Prostate gland (tissue), 2 donors: Measurements from ENCODE around the gene TMEM139. TPM values are rescaled to one million over a fixed set of nuclear protein-coding genes. Genes with fewer than 3 reads are reported as not detected.

Experiments
- DNase-seq: peaks from one replicate; pipeline ENCODE4 v3.0.0-alpha.2; 2019; ENCODE audit warnings: low spot score
- H3K27ac ChIP-seq, 2 donors: fragments of 200-600 bp; sonication (generic); 2 replicates each; pipeline ENCODE4 v1.5.1; 2017 to 2019
- H3K27me3 ChIP-seq: fragments of 200-600 bp; sonication (generic); replicated peaks from 2 replicates; pipeline ENCODE4 v1.5.1; 2019; ENCODE audit not compliant: insufficient read depth
- H3K36me3 ChIP-seq, 2 donors: fragments of 200-600 bp; sonication (generic); 1 replicate in 1 of 2; 2 replicates in 1 of 2; pipeline versions ENCODE4 v1.5.1 to v1.8.1; 2017 to 2019
- H3K4me1 ChIP-seq: fragments of 200-600 bp; sonication (generic); replicated peaks from 2 replicates; pipeline ENCODE4 v1.5.1; 2019
- H3K4me3 ChIP-seq, 2 donors: fragments of 200-600 bp; sonication (generic); 2 replicates each; pipeline ENCODE4 v1.5.1; 2017 to 2019
- H3K9me3 ChIP-seq: fragments of 200-600 bp; sonication (generic); 2 replicates; pipeline ENCODE4 v1.5.1; 2017
- CTCF ChIP-seq, 4 experiments: fragments of 200-600 bp in 2 of 4; fragments of 450-650 bp in 2 of 4; sonication (generic) in 2 of 4; IDR thresholded peaks; 1 replicate in 3 of 4; 2 replicates in 1 of 4; pipeline ENCODE4 v1.5.1; 2016 to 2019; ENCODE audit warnings: antibody characterized with exemption in 4 of 4, mild to moderate bottlenecking in 2 of 4, moderate library complexity in 2 of 4
- POLR2A ChIP-seq: fragments of 450-650 bp; IDR thresholded peaks from one replicate; pipeline ENCODE4 v1.6.1; 2016; ENCODE audit warnings: antibody characterized with exemption, mild to moderate bottlenecking
- POLR2AphosphoS5 ChIP-seq: sonication (generic); formaldehyde crosslinking; IDR thresholded peaks from one replicate; pipeline ENCODE4 v1.6.1; 2017; ENCODE audit warnings: antibody characterized with exemption
- WGBS: methylation state at CpG from one replicate; pipeline ENCODE4 v1.1.5; 2018; 5-methylcytosine and 5-hydroxymethylcytosine counted together
- intact Hi-C: fragments of 100-400 bp; cut with DNase I; formaldehyde crosslinking; loops from one replicate; pipeline ENCODE4 v1.14.2; 2022
- total RNA-seq, 2 donors: library from RNA; depleted of rRNA; stranded (reverse); fragments of >200 nt; gene quantifications; one replicate each; pipeline ENCODE4 v1.1.0, GENCODE V29; 2016

Gene TMEM139
- total RNA-seq, 2 donors from 2014 or later: 0.51 to 7.7 TPM

- intact Hi-C loops: no loop called here
- no peaks in the 10 kb centered on the region for H3K27me3 ChIP-seq
- H3K36me3 ChIP-seq: no peaks in the 10 kb centered on the region
- TF ChIP-seq POLR2A (no peak), CTCF (IDR thresholded peaks at IDR 0.05) (no peak), POLR2AphosphoS5 (no peak)
- H3K27ac ChIP-seq: no peak overlapping the region
- H3K4me1 ChIP-seq: no peaks in the 10 kb centered on the region
- WGBS: 85% methylated on average over 1 of the region's 1 CpG
- no peaks in the 10 kb centered on the region for H3K9me3 ChIP-seq
- no peak overlapping the region for H3K4me3 ChIP-seq
- DNase-seq: no peak
Measured at GRCh38 chr7:143238289-143238980, 46.3 kb upstream of the TMEM139 start.

- Histone ChIP-seq H3K27me3 (no peaks in the 10 kb centered on the region), H3K36me3 (no peaks in the 10 kb centered on the region), H3K4me1 (no peaks in the 10 kb centered on the region), H3K4me3 (no peak overlapping the region), H3K9me3 (no peaks in the 10 kb centered on the region), H3K27ac (no peak overlapping the region)
- TF ChIP-seq POLR2A (no peak), POLR2AphosphoS5 (no peak), CTCF (IDR thresholded peaks at IDR 0.05) (no peak)
- intact Hi-C loops: loop anchor here (5.0 kb wide), 1 partner anchor 177 kb away; no protein-coding TSS in a partner anchor
- no peak for DNase-seq
Measured at GRCh38 chr7:143239813-143240212, 44.9 kb upstream of the TMEM139 start.

GRCh38 chr7:143240291-143241168 is 44.2 kb upstream of the TMEM139 start:
- DNase-seq: peak; percentile 74
- Histone ChIP-seq H3K9me3 (no peaks in the 10 kb centered on the region), H3K4me1 (no peaks in the 10 kb centered on the region), H3K27ac (no peak overlapping the region), H3K36me3 (no peaks in the 10 kb centered on the region), H3K4me3 (no peak overlapping the region), H3K27me3 (no peaks in the 10 kb centered on the region)
- intact Hi-C loops: loop anchor here (5.0 kb wide), 1 partner anchor 177 kb away; no protein-coding TSS in a partner anchor
- 18% methylated on average over 9 of the region's 9 CpGs for WGBS
- TF ChIP-seq POLR2AphosphoS5 (peak; percentile 54), CTCF (IDR thresholded peaks at IDR 0.05) (peak; percentile 65 to 90 (median 88)), POLR2A (no peak)

GRCh38 chr7:143242306-143242705 is 42.5 kb upstream of the TMEM139 start:
- intact Hi-C loops: loop anchor here (5.0 kb wide), 1 partner anchor 175 kb away; no protein-coding TSS in a partner anchor
- H3K4me3 ChIP-seq: no peak overlapping the region
- no peak overlapping the region for H3K27ac ChIP-seq
- no peaks in the 10 kb centered on the region for H3K27me3 ChIP-seq
- H3K9me3 ChIP-seq: no peaks in the 10 kb centered on the region
- no peaks in the 10 kb centered on the region for H3K36me3 ChIP-seq
- no peak for DNase-seq
- 90% methylated on average over 11 of the region's 11 CpGs for WGBS
- H3K4me1 ChIP-seq: no peaks in the 10 kb centered on the region
- no peak for TF ChIP-seq POLR2A
- no peak for TF ChIP-seq POLR2AphosphoS5
- no peak for TF ChIP-seq CTCF (IDR thresholded peaks at IDR 0.05)
